Neural progenitor cell (in vitro differentiated cells): Measurements from ENCODE around the gene GPA33.

Source experiments
- CTCF ChIP-seq: fragments of 200-600 bp; sonication (generic); IDR thresholded peaks from 2 replicates; pipeline ENCODE4 v1.5.1; 2017; ENCODE audit warnings: antibody characterized with exemption, mild to moderate bottlenecking
- EZH2 ChIP-seq: fragments of 200-600 bp; sonication (generic); IDR thresholded peaks from 2 replicates; pipeline ENCODE4 v1.6.1; 2017; ENCODE audit warnings: antibody characterized with exemption, mild to moderate bottlenecking, moderate library complexity
- EZH2phosphoT487 ChIP-seq: fragments of 200-600 bp; sonication (generic); IDR thresholded peaks from 2 replicates; pipeline ENCODE4 v1.6.1; 2017; ENCODE audit warnings: antibody characterized with exemption

- TF ChIP-seq CTCF (no peak), EZH2 (no peak), EZH2phosphoT487 (no peak)
Observed at GRCh38 chr1:167012570-167012969, 77.6 kb downstream of the GPA33 start.
